Muscle layer of colon (tissue), 2 donors: Measurements from ENCODE around the gene SOD2.
"Not testable (repeated sequence)": the region's sequence is repeated elsewhere in the genome, so short reads cannot be mapped to it uniquely, and the experiment has no call there.

Source experiments
- H3K27ac ChIP-seq: one replicate; pipeline ENCODE4 v1.7.0; 2013; ENCODE audit warnings: low read depth, mild to moderate bottlenecking, low read length, moderate library complexity
- H3K27me3 ChIP-seq, 2 donors: one replicate each; pipeline ENCODE4 v1.7.0; 2013; ENCODE audit warnings: low read length in 2 of 2, mild to moderate bottlenecking in 2 of 2; ENCODE audit not compliant: insufficient read depth in 2 of 2, control insufficient read depth in 1 of 2
- H3K36me3 ChIP-seq: one replicate; pipeline ENCODE4 v1.7.0; 2013; ENCODE audit warnings: mild to moderate bottlenecking, low read length; ENCODE audit not compliant: insufficient read depth
- H3K4me1 ChIP-seq: one replicate; pipeline ENCODE4 v1.7.0; 2013; ENCODE audit warnings: mild to moderate bottlenecking, low read length; ENCODE audit not compliant: insufficient read depth
- H3K4me3 ChIP-seq, 2 donors: one replicate each; pipeline ENCODE4 v1.7.0; 2013; ENCODE audit warnings: low read length in 2 of 2, low read depth in 1 of 2, mild to moderate bottlenecking in 1 of 2, moderate library complexity in 1 of 2
- H3K9ac ChIP-seq: one replicate; pipeline ENCODE4 v1.7.0; 2013; ENCODE audit warnings: low read length
- H3K9me3 ChIP-seq: one replicate; pipeline ENCODE4 v1.7.0; 2013; ENCODE audit warnings: mild to moderate bottlenecking, low read length
- donor health status: abdominal sarcoma.
- donor health status: Adenocarcinoma of cecum.

Gene SOD2

DNA sequence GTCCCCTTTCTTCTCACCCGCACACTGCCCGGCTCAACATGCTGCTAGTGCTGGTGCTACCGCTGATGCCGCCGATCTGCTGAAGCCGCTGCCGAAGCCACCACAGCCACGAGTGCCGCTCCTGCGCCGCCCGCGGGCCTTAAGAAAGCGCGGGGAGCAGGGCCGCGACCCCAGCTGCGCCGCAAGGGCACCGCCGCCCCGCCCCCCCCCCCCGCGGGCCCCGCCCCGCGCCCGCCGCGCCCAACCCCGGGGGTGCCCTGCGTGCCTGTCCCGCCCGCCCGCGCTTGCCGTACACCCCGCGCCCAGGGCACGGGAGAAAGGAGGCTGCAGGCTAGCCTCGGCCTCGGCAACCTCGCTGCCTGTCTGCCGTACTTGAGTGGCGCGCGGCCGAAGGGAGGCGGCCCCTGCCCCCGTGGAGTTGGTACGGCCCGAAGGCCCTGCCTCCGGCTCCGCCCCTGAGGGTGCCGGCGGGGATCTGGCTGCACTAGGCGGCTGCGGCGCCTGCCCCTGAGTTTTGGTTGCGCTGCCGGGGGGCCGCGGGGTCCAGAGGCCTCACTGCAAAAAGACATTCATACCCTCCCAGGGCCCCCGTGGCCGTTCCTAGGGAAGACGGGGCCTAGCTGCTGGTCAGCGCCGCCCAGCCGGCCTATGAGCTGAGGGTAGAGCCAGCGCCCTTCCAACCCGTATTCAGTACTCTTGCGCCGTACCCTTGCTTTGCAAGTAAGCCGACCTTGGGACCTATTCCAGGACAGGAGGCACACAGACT lies at the start of gene SOD2:
Gene SOD2, minus strand, starts transcription at position 114 of the 766 bp plus-strand sequence. Its CDS starts 74 bp downstream, at position 40.
- no peaks in the 10 kb centered on the region for H3K27me3 ChIP-seq
- peak within 1 kb of the TSS; percentile 94 for H3K27ac ChIP-seq
- peaks cover 12% of the 10 kb centered on the region for H3K36me3 ChIP-seq
- H3K9ac ChIP-seq, result peak within 1 kb of the TSS; percentile 83
- H3K4me3 ChIP-seq, result peak within 1 kb of the TSS; percentile 62 to 98
- peaks cover 22% of the 10 kb centered on the region for H3K4me1 ChIP-seq
- no peaks in the 10 kb centered on the region for H3K9me3 ChIP-seq

- Histone ChIP-seq H3K9me3 (no peaks in the 10 kb centered on the region), H3K4me3 (no peak overlapping the region), H3K36me3 (peaks cover 55% of the 10 kb centered on the region), H3K9ac (no peak overlapping the region), H3K27me3 (no peaks in the 10 kb centered on the region), H3K27ac (no peak overlapping the region), H3K4me1 (peaks cover under 1% of the 10 kb centered on the region)
These were observed 49.1 kb upstream of the SOD2 start for GRCh38 chr6:159742165-159742564.

DNA sequence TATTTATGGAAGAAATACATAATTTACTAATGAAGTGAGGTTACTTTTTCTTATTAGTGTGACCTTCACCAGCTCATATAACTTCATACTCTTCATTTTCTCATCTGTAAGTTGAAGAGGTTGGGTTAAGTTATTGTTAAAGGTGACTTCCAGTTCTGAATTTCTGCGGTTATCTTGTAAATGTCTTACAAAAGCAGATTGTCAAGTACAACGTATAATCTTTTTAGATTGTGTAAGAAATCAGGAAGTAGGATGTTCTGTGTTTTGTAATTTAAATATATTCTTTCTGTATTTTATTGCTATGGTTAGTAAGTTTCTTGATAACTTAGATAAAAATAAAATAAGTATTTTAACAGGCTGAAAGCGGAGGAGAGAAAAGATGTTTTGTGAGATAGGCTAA lies 46.3 kb upstream of the SOD2 start:
- Histone ChIP-seq H3K9ac (no peak overlapping the region), H3K36me3 (peaks cover 30% of the 10 kb centered on the region), H3K9me3 (no peaks in the 10 kb centered on the region), H3K4me3 (no peak overlapping the region), H3K4me1 (peaks cover 9% of the 10 kb centered on the region), H3K27ac (no peak overlapping the region), H3K27me3 (no peaks in the 10 kb centered on the region)

- Histone ChIP-seq H3K27ac (no peak overlapping the region), H3K9ac (no peak overlapping the region), H3K4me1 (peaks cover 9% of the 10 kb centered on the region), H3K36me3 (peaks cover 11% of the 10 kb centered on the region), H3K4me3 (no peak overlapping the region), H3K9me3 (no peaks in the 10 kb centered on the region), H3K27me3 (no peaks in the 10 kb centered on the region)
These were observed 43.9 kb upstream of the SOD2 start for GRCh38 chr6:159736908-159737307.

GRCh38 chr6:159733395-159733794 lies 40.4 kb upstream of the SOD2 start:
- H3K4me3 ChIP-seq, H3K36me3 ChIP-seq, H3K27ac ChIP-seq, H3K9me3 ChIP-seq, H3K9ac ChIP-seq, H3K27me3 ChIP-seq: not testable (repeated sequence)
- H3K4me1 ChIP-seq, result peaks cover 31% of the 10 kb centered on the region

DNA sequence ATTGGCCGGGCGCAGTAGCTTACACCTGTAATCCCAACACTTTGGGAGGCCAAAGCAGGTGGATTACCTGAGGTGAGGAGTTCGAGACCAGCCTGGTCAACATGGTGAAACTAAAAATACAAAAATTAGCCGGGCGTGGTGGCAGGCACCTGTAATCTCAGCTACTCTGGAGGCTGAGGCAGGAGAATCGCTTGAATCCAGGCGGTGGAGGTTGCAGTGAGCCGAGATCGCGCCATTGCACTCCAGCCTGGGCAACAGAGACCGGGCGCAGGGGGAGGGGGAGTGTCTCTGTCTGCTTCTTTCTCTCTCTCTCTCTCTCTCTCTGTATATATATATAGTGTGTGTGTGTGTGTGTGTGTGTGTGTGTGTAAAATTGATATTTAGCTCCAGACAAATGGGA lies 39.5 kb upstream of the SOD2 start:
- H3K36me3 ChIP-seq, H3K9ac ChIP-seq, H3K4me3 ChIP-seq, H3K9me3 ChIP-seq, H3K27me3 ChIP-seq, H3K27ac ChIP-seq: not testable (repeated sequence)
- H3K4me1 ChIP-seq, result peaks cover 31% of the 10 kb centered on the region

DNA sequence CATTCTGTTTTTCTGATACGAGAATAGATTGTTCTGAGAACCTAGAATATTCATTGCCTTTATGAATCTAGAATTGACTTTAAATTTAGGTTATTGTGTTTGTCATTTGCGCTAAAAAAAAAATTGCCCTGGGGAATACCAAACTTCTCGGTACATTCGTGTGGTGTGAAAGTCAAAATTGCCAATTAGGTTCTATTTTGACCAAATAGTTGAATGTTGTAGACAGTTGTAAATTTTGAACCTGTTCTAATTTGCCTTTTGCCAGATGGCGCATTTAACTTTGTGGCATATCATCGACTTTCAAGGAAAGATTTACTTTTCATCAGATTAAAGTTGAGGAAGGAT lies 37.3 kb upstream of the SOD2 start:
- H3K9ac ChIP-seq, result no peak overlapping the region
- peaks cover 26% of the 10 kb centered on the region for H3K4me1 ChIP-seq
- H3K27ac ChIP-seq, result no peak overlapping the region
- no peak overlapping the region for H3K4me3 ChIP-seq
- H3K36me3 ChIP-seq, result no peaks in the 10 kb centered on the region
- H3K9me3 ChIP-seq, result no peaks in the 10 kb centered on the region
- no peaks in the 10 kb centered on the region for H3K27me3 ChIP-seq

- H3K27ac ChIP-seq, result no peak overlapping the region
- no peak overlapping the region for H3K9ac ChIP-seq
- H3K4me3 ChIP-seq, result peak overlapping the region in 1 of 2 donors; percentile 3
- peaks cover 26% of the 10 kb centered on the region for H3K4me1 ChIP-seq
- no peaks in the 10 kb centered on the region for H3K27me3 ChIP-seq
- H3K36me3 ChIP-seq, result no peaks in the 10 kb centered on the region
- no peaks in the 10 kb centered on the region for H3K9me3 ChIP-seq
These were observed 36.7 kb upstream of the SOD2 start for GRCh38 chr6:159729598-159730331.

DNA sequence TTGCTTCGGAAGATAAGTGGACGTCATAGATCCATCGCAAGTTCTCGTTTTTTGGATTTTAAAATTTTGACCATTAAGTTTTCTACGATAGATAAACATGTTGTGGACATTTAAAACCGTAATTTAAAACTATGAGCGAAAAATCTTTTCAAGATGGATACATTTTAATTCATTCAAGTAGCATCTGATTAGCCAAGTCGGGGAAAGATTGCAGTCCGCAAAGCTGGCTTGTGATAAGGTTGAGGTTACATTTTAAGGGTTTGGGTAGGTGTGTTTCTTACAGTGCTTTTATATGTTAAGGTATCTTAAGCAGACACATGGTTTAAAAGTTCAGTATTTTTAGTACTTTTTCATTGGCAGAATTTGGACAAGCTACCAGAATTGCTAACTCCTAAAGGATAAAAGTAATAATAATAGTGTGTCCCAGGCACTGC lies 35.5 kb upstream of the SOD2 start:
- Histone ChIP-seq H3K27ac (peak overlapping the region; percentile 90), H3K9ac (peak overlapping the region; percentile 94), H3K4me1 (peaks cover 26% of the 10 kb centered on the region), H3K36me3 (no peaks in the 10 kb centered on the region), H3K4me3 (peak overlapping the region; percentile 69 to 76), H3K9me3 (no peaks in the 10 kb centered on the region), H3K27me3 (no peaks in the 10 kb centered on the region)

DNA sequence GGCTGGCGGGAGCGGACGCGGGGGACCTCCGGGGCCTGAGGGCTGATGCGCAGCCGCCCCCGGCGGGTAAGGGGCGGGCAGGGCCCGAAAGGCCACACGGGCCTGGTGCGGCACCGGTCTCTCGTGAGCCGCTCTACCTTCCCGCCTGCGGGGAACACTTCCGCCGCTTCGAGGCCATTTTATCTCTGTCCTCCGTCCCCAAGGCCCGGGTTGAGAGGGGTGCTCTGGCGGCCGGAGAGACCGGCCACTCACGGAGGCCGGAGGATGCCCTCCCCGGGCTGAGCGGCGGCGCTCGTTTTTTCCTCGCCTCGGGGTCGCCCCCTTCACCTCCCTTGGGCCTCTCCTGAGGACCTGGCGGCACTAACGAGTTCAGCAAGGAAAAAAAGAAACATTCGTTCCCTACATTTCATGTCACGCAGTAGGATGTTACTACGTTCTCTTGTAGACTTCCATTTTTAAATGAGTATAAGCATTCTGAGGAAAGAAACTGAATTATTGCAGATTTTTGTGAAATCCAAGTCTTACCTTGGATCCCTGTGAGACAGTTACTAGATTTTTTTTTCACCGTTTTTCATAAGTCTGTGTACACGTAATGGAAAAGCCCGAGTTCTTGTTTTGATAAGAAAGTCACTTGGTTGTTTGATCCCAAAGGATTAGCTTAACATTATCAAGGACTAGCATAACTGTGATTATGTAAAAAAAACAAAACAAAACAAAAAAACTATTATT lies 34.8 kb upstream of the SOD2 start:
- H3K9ac ChIP-seq, result peak overlapping the region; percentile 94
- peaks cover 26% of the 10 kb centered on the region for H3K4me1 ChIP-seq
- peak overlapping the region; percentile 69 to 76 for H3K4me3 ChIP-seq
- H3K27ac ChIP-seq, result peak overlapping the region; percentile 90
- peaks cover 3% of the 10 kb centered on the region for H3K36me3 ChIP-seq
- H3K9me3 ChIP-seq, result no peaks in the 10 kb centered on the region
- H3K27me3 ChIP-seq, result no peaks in the 10 kb centered on the region

- peaks cover 6% of the 10 kb centered on the region for H3K36me3 ChIP-seq
- H3K27ac ChIP-seq, result peak within 1 kb of the TSS; percentile 100
- H3K9ac ChIP-seq, result peak within 1 kb of the TSS; percentile 94
- H3K27me3 ChIP-seq, result no peaks in the 10 kb centered on the region
- H3K9me3 ChIP-seq, result no peaks in the 10 kb centered on the region
- peaks cover 26% of the 10 kb centered on the region for H3K4me1 ChIP-seq
- peak within 1 kb of the TSS; percentile 79 to 80 for H3K4me3 ChIP-seq
These were observed 34.1 kb upstream of the SOD2 start, which contains the start of gene WTAP for GRCh38 chr6:159726918-159727716. Gene WTAP (plus strand): TSS chr6:159727506. CDS start chr6:159736266, 8,760 bp downstream.
